Endothelial cell of umbilical vein (primary cell): ENCODE results near the gene CEP192. TPM values are rescaled to one million over a fixed set of nuclear protein-coding genes. Genes with fewer than 3 reads are reported as not detected.
"Not testable (repeated sequence)": the region's sequence is repeated elsewhere in the genome, so short reads cannot be mapped to it uniquely, and the experiment has no call there.

Source experiments
- BruUV-seq: library from RNA; stranded (reverse); fragments of 400-500 nt; replicated peaks from 2 replicates; lab custom pipeline; 2021; lab: Mats Ljungman, UMichigan
- CTCF ChIA-PET: fragments of 300-600, 350-600 bp; sonication (Branson Sonifier 250); formaldehyde crosslinking; loops from one replicate; lab custom pipeline; 2021; ENCODE audit warnings: antibody characterized with exemption, inconsistent platforms; lab: Charles Lee
- POLR2A ChIA-PET: fragments of 300-600, 350-600 bp; sonication (Branson Sonifier 250); formaldehyde crosslinking; loops from one replicate; lab custom pipeline; 2021; ENCODE audit warnings: antibody characterized with exemption, inconsistent platforms; lab: Charles Lee
- DNase-seq: peaks from one replicate; pipeline ENCODE4 v3.0.0-alpha.2; 2011; ENCODE audit warnings: low read depth, low spot score
- FAIRE-seq: peaks from 2 replicates; lab custom pipeline; 2011; peaks lifted over from hg19 to GRCh38; lab: Jason Lieb, UNC
- H2AFZ ChIP-seq: 2 replicates; pipeline ENCODE4 v1.6.0; 2012; ENCODE audit warnings: low read depth, low read length, control low read depth, inconsistent platforms
- H3K27ac ChIP-seq: 2 replicates; pipeline ENCODE4 v1.5.1; 2011; ENCODE audit warnings: low read depth, mild to moderate bottlenecking, control low read depth, low read length, moderate library complexity; ENCODE audit not compliant: insufficient read depth
- H3K27me3 ChIP-seq, 2 experiments: 2 replicates each; pipeline versions ENCODE4 v1.6.0 to v1.6.1; 2011; ENCODE audit warnings: low read length in 2 of 2, mixed read lengths in 1 of 2; ENCODE audit not compliant: control insufficient read depth in 2 of 2, insufficient read depth in 2 of 2
- H3K36me3 ChIP-seq, 2 experiments: 2 replicates in 1 of 2; 3 replicates in 1 of 2; pipeline ENCODE4 v1.5.1; 2011; ENCODE audit warnings: low read length in 2 of 2, mild to moderate bottlenecking in 1 of 2, moderate library complexity in 1 of 2; ENCODE audit not compliant: control insufficient read depth in 2 of 2, insufficient read depth in 2 of 2; ENCODE audit errors: extremely low read depth in 1 of 2
- H3K4me1 ChIP-seq: 3 replicates; pipeline ENCODE4 v1.5.1; 2011; ENCODE audit warnings: mild to moderate bottlenecking, low read length; ENCODE audit not compliant: control insufficient read depth, insufficient read depth; ENCODE audit errors: extremely low read depth
- H3K4me2 ChIP-seq: 2 replicates; pipeline ENCODE4 v1.6.1; 2011; ENCODE audit warnings: low read length, control low read depth, mixed read lengths; ENCODE audit not compliant: insufficient read depth
- H3K4me3 ChIP-seq, 3 experiments: fragments of 200-600 bp in 1 of 3; sonication (generic), shearing (Covaris generic) in 1 of 3; replicated peaks in 1 of 3; 2 replicates each; pipeline ENCODE4 v1.5.1; 2011 to 2016; ENCODE audit warnings: control low read depth in 3 of 3, low read length in 3 of 3, mild to moderate bottlenecking in 2 of 3, inconsistent platforms in 1 of 3, low read depth in 1 of 3, moderate library complexity in 1 of 3; ENCODE audit not compliant: insufficient read depth in 1 of 3
- H3K79me2 ChIP-seq: 2 replicates; pipeline ENCODE4 v1.6.0; 2012; ENCODE audit warnings: low read length, inconsistent platforms; ENCODE audit not compliant: control insufficient read depth, insufficient read depth
- H3K9ac ChIP-seq: replicated peaks from 2 replicates; pipeline ENCODE3; 2011; ENCODE audit warnings: low read length, control low read depth; ENCODE audit not compliant: insufficient read depth; ENCODE audit errors: extremely low read depth
- H3K9me1 ChIP-seq: replicated peaks from 3 replicates; pipeline ENCODE4 v1.6.0; 2011; ENCODE audit warnings: mild to moderate bottlenecking, low read length; ENCODE audit not compliant: control insufficient read depth, insufficient read depth; ENCODE audit errors: extremely low read depth
- H3K9me3 ChIP-seq: replicated peaks from 2 replicates; pipeline ENCODE4 v1.5.1; 2012; ENCODE audit warnings: low read length, inconsistent platforms; ENCODE audit not compliant: control insufficient read depth, insufficient read depth
- H4K20me1 ChIP-seq: replicated peaks from 2 replicates; pipeline ENCODE3; 2011; ENCODE audit warnings: mild to moderate bottlenecking, low read length; ENCODE audit not compliant: control insufficient read depth, insufficient read depth; ENCODE audit errors: extremely low read depth
- EZH2 ChIP-seq: IDR thresholded peaks from 2 replicates; pipeline ENCODE4 v1.6.1; 2012; ENCODE audit warnings: borderline replicate concordance, low read depth, mild to moderate bottlenecking, moderate library complexity, low read length, inconsistent platforms; ENCODE audit not compliant: severe bottlenecking
- FOS ChIP-seq: IDR thresholded peaks from 2 replicates; pipeline ENCODE4 v1.6.1; 2011; ENCODE audit warnings: mild to moderate bottlenecking, low read length, moderate library complexity, borderline replicate concordance; ENCODE audit not compliant: insufficient read depth
- GATA2 ChIP-seq: IDR thresholded peaks from 2 replicates; pipeline ENCODE4 v1.7.0; 2011; ENCODE audit warnings: low read depth, mild to moderate bottlenecking, moderate library complexity, mixed read lengths, low read length; ENCODE audit not compliant: insufficient read length, insufficient read depth
- JUN ChIP-seq: IDR thresholded peaks from 2 replicates; pipeline ENCODE4 v1.6.1; 2011; ENCODE audit warnings: borderline replicate concordance, low read depth; ENCODE audit not compliant: insufficient read length, insufficient read depth
- MYC ChIP-seq: IDR thresholded peaks from one replicate; pipeline ENCODE4 v1.6.1; 2011; ENCODE audit warnings: mild to moderate bottlenecking, low read depth, low read length
- POLR2A ChIP-seq: IDR thresholded peaks from 2 replicates; pipeline ENCODE4 v1.6.1; 2012; ENCODE audit warnings: low read depth, mild to moderate bottlenecking, control low read depth, low read length
- POLR2AphosphoS5 ChIP-seq: IDR thresholded peaks from 2 replicates; pipeline ENCODE4 v1.6.1; 2012; ENCODE audit warnings: low read depth, mild to moderate bottlenecking, control low read depth, low read length, moderate library complexity; ENCODE audit not compliant: insufficient read depth
- dilution Hi-C: fragments of 300-500 bp; cut with MboI; formaldehyde crosslinking; loops from one replicate; pipeline ENCODE4 v1.15.0; 2019; ENCODE audit warnings: low sequenced_read_pairs; ENCODE audit not compliant: extremely low pct_ligation_motif_present
- intact Hi-C: fragments of 100-400 bp; cut with micrococcal nuclease; formaldehyde crosslinking; loops from one replicate; pipeline ENCODE4 v1.10.0; 2022
- polyA plus RNA-seq, 4 experiments: library from polyadenylated mRNA; depleted of rRNA in 3 of 4; stranded (reverse) in 3 of 4; unstranded in 1 of 4; fragments of >200 nt; gene quantifications; 2 replicates each; pipeline versions ENCODE4 v1.2.1 to v1.2.3, GENCODE V29; 2011 to 2012; ENCODE audit warnings: missing spikeins in 1 of 4
- total RNA-seq: library from RNA; stranded (reverse); gene quantifications from 2 replicates; pipeline ENCODE4 v1.2.3, GENCODE V29; 2021
- TF ChIP-seq, protein P1 (sequence below), 2 donors: IDR thresholded peaks; 1 replicate in 1 of 2; 2 replicates in 1 of 2; pipeline ENCODE4 v1.5.1; 2011; ENCODE audit warnings: low read length in 2 of 2, mild to moderate bottlenecking in 2 of 2, moderate library complexity in 2 of 2, control low read depth in 1 of 2, inconsistent platforms in 1 of 2, low read depth in 1 of 2; ENCODE audit not compliant: insufficient read depth in 1 of 2; ENCODE audit errors: extremely low read depth in 1 of 2
- TF ChIP-seq, protein P2 (sequence below): IDR thresholded peaks from 2 replicates; pipeline ENCODE4 v1.6.1; 2011; ENCODE audit not compliant: insufficient read depth, insufficient read length

The CEP192 gene
- total and polyA plus RNA-seq, 2 donors (not counting 3 experiments of a cell fraction or from before 2014, with no cell fraction given), result 14.5 to 22.9 TPM

DNA sequence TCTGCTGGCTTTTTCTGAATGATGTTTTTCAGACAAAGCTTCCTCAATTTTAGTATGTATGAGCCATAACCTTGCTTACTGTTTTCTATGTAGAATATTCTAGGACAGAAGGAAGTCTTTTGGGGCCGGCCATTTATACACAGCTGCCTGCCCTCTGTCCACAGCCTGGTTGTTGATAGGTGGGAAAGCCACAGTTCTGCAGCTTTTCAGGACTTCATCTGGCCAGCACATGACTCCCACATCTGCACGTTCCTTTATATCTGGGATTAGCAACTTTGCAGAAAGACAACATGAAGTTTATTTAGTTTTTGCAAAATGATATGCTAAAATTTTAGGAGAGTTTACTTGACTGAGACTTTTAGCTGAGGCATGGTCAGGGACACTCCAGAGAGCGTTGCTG lies 105.6 kb downstream of the CEP192 start:
- Histone ChIP-seq H3K9me1 (no peaks in the 10 kb centered on the region), H3K27ac (no peak overlapping the region), H3K9me3 (no peaks in the 10 kb centered on the region), H3K9ac (no peak overlapping the region), H3K4me1 (no peaks in the 10 kb centered on the region), H3K4me2 (no peak overlapping the region), H4K20me1 (no peaks in the 10 kb centered on the region), H3K4me3 (no peak overlapping the region), H3K36me3 (peaks cover 17 to 20% of the 10 kb centered on the region in 2 experiments), H2AFZ (no peak overlapping the region), H3K27me3 (no peaks in the 10 kb centered on the region), H3K79me2 (no peaks in the 10 kb centered on the region)
- no TSS peak for BruUV-seq
- CTCF ChIA-PET, result no interaction called here
- FAIRE-seq (no peak), DNase-seq (no peak)
- intact Hi-C loops (no loop called here), dilution Hi-C loops (no loop called here)
- POLR2A ChIA-PET, result no interaction called here
- TF ChIP-seq POLR2AphosphoS5, result no peak
- TF ChIP-seq FOS, result no peak
- no peak for TF ChIP-seq MYC
- no peak for TF ChIP-seq JUN
- TF ChIP-seq POLR2A, result no peak
- TF ChIP-seq, protein P1, sequence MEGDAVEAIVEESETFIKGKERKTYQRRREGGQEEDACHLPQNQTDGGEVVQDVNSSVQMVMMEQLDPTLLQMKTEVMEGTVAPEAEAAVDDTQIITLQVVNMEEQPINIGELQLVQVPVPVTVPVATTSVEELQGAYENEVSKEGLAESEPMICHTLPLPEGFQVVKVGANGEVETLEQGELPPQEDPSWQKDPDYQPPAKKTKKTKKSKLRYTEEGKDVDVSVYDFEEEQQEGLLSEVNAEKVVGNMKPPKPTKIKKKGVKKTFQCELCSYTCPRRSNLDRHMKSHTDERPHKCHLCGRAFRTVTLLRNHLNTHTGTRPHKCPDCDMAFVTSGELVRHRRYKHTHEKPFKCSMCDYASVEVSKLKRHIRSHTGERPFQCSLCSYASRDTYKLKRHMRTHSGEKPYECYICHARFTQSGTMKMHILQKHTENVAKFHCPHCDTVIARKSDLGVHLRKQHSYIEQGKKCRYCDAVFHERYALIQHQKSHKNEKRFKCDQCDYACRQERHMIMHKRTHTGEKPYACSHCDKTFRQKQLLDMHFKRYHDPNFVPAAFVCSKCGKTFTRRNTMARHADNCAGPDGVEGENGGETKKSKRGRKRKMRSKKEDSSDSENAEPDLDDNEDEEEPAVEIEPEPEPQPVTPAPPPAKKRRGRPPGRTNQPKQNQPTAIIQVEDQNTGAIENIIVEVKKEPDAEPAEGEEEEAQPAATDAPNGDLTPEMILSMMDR (IDR thresholded peaks at IDR 0.05; ENCODE audit: extremely low read depth in 1 of 2, insufficient read depth in 1 of 2, low read depth in 1 of 2, low read length in 2 of 2), result no peak
- no peak for TF ChIP-seq GATA2
- no peak for TF ChIP-seq EZH2
- TF ChIP-seq, protein P2, sequence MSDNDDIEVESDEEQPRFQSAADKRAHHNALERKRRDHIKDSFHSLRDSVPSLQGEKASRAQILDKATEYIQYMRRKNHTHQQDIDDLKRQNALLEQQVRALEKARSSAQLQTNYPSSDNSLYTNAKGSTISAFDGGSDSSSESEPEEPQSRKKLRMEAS, result no peak

DNA sequence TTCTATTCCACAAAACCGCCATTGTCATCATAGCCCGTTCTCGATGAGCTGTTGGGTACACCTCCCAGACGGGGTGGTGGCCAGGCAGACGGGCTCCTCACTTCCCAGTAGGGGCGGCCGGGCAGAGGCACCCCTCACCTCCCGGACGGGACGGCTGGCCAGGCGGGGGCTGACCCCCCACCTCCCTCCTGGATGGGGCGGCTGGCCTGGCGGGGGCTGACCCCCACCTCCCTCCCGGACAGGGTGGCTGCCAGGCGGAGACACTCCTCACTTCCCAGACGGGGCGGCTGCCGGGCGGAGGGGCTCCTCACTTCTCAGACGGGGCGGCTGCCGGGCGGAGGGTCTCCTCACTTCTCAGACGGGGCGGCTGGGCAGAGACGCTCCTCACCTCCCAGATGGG lies 106.9 kb downstream of the CEP192 start:
- H3K9me1 ChIP-seq, H3K27me3 ChIP-seq, H2AFZ ChIP-seq, dilution Hi-C loops, H3K79me2 ChIP-seq, H3K9ac ChIP-seq, H3K4me1 ChIP-seq, H4K20me1 ChIP-seq, POLR2A ChIA-PET, intact Hi-C loops, H3K4me2 ChIP-seq, BruUV-seq, CTCF ChIA-PET, DNase-seq, H3K27ac ChIP-seq, H3K9me3 ChIP-seq, FAIRE-seq, H3K4me3 ChIP-seq: not testable (repeated sequence)
- peaks cover 17 to 28% of the 10 kb centered on the region in 2 experiments for H3K36me3 ChIP-seq
